IPS DF 6.9 (cell line): ENCODE data around the gene BRS3.
"Not testable (repeated sequence)": the region's sequence is repeated elsewhere in the genome, so short reads cannot be mapped to it uniquely, and the experiment has no call there.

Source experiments
- DNase-seq: peaks from one replicate; pipeline ENCODE4 v3.0.0-alpha.2; 2013; ENCODE audit warnings: low read depth, low spot score
- H3K27ac ChIP-seq: one replicate; pipeline ENCODE4 v1.5.1; 2013; ENCODE audit warnings: low read length, control low read depth
- H3K27me3 ChIP-seq: 2 replicates; pipeline ENCODE4 v1.6.1; 2013; ENCODE audit warnings: mild to moderate bottlenecking, low read length; ENCODE audit not compliant: control insufficient read depth, insufficient read depth
- H3K36me3 ChIP-seq: 2 replicates; pipeline ENCODE4 v1.6.1; 2013; ENCODE audit warnings: low read length; ENCODE audit not compliant: control insufficient read depth, insufficient read depth
- H3K4me1 ChIP-seq: 2 replicates; pipeline ENCODE4 v1.6.1; 2013; ENCODE audit warnings: low read length; ENCODE audit not compliant: control insufficient read depth, insufficient read depth
- H3K4me3 ChIP-seq: 2 replicates; pipeline ENCODE4 v1.5.1; 2013; ENCODE audit warnings: mild to moderate bottlenecking, low read length
- H3K9me3 ChIP-seq: 2 replicates; pipeline ENCODE4 v1.6.1; 2013; ENCODE audit warnings: low read length, inconsistent platforms; ENCODE audit not compliant: control insufficient read depth, insufficient read depth
- WGBS: extraction: QIAGEN DNeasy Blood & Tissue Kit; methylation state at CpG from one replicate; pipeline ENCODE4 v1.1.7; 2013; ENCODE audit warnings: mixed read lengths, missing lambda C conversion rate; ENCODE audit not compliant: insufficient read length, insufficient coverage; 5-methylcytosine and 5-hydroxymethylcytosine counted together

Gene BRS3

GRCh38 chrX:136487647-136488046, at the start of gene BRS3:
BRS3 (plus strand) TSS chrX:136487947; CDS start chrX:136488115, 168 bp downstream.
- Histone ChIP-seq H3K9me3 (no peaks in the 10 kb centered on the region), H3K4me3 (no peak within 1 kb of the TSS), H3K27ac (no peak within 1 kb of the TSS), H3K36me3 (no peaks in the 10 kb centered on the region), H3K4me1 (no peaks in the 10 kb centered on the region), H3K27me3 (no peaks in the 10 kb centered on the region)
- DNase-seq, result no peak
- WGBS, result no CpG with 5 or more reads among the region's 4 CpGs

GRCh38 chrX:136438192-136438591, 49.6 kb upstream of the BRS3 start:
- no peak for DNase-seq
- Histone ChIP-seq H3K4me3 (no peak overlapping the region), H3K27ac (no peak overlapping the region), H3K27me3 (no peaks in the 10 kb centered on the region), H3K9me3 (no peaks in the 10 kb centered on the region), H3K36me3 (no peaks in the 10 kb centered on the region), H3K4me1 (no peaks in the 10 kb centered on the region)
- no CpG with 5 or more reads among the region's 3 CpGs for WGBS

DNA sequence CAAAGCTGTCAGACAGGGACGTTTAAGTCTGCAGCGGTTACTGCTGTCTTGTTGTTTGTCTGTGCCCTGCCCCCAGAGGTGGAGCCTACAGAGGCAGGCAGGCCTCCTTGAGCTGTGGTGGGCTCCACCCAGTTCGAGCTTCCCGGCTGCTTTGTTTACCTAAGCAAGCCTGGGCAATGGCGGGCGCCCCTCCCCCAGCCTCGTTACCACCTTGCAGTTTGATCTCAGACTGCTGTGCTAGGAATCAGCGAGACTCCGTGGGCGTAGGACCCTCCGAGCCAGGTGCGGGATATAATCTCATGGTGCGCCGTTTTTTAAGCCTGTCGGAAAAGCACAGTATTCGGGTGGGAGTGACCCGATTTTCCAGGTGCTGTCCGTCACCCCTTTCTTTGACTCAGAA, 42.1 kb upstream of the BRS3 start:
- H3K4me1 ChIP-seq, H3K27me3 ChIP-seq, H3K36me3 ChIP-seq, H3K27ac ChIP-seq, H3K9me3 ChIP-seq, DNase-seq, H3K4me3 ChIP-seq: not testable (repeated sequence)
- WGBS, result no CpG with 5 or more reads among the region's 18 CpGs

GRCh38 chrX:136446208-136446607, 41.5 kb upstream of the BRS3 start:
- H3K36me3 ChIP-seq, result no peaks in the 10 kb centered on the region
- no peaks in the 10 kb centered on the region for H3K9me3 ChIP-seq
- H3K4me3 ChIP-seq, result no peak overlapping the region
- no peaks in the 10 kb centered on the region for H3K4me1 ChIP-seq
- no CpG with 5 or more reads among the region's 6 CpGs for WGBS
- no peak overlapping the region for H3K27ac ChIP-seq
- H3K27me3 ChIP-seq, result no peaks in the 10 kb centered on the region
- DNase-seq, result no peak

DNA sequence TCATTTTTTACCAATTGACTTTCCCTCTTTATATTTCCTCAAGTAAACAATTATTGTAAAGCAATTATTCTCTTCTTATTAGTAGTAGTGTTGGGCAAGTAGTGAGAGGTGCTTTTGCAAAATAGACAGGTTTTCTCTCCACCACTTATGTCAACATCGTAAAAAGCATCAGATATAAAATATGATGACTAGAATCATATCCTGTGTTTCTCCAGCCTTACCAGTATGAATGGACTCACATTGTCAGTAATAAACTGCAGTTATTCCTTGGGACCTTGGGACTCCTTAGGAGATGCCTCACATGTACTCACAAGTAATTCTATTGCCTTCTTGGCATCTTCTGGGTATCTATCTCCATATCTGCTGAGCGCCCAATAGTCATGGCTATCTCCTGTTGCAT, 40.4 kb upstream of the BRS3 start:
- Histone ChIP-seq H3K9me3 (no peaks in the 10 kb centered on the region), H3K4me3 (no peak overlapping the region), H3K36me3 (no peaks in the 10 kb centered on the region), H3K27ac (no peak overlapping the region), H3K4me1 (no peaks in the 10 kb centered on the region), H3K27me3 (no peaks in the 10 kb centered on the region)
- no peak for DNase-seq
- no CpG with 5 or more reads among the region's 2 CpGs for WGBS

DNA sequence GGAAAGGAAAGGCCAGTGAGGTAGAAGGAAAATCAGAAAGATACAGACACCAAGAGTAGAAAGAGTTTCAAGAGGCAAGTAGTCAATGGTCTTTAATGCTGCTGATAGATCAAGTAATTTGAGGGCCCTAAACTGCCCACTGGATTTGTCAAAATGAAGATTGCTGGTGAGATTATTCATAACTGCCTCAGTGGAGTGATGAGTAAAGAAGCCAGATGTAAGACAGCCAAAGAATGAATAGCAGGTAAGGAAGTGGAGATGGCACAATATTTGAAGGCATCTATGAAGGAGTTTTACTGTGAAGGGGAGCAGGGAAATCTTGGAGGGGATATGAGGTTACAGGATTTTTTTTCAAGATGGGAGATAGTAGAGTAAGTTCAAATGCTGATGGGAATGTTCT, 39.8 kb upstream of the BRS3 start:
- no peak for DNase-seq
- H3K4me3 ChIP-seq, result no peak overlapping the region
- H3K36me3 ChIP-seq, result no peaks in the 10 kb centered on the region
- H3K27me3 ChIP-seq, result no peaks in the 10 kb centered on the region
- H3K4me1 ChIP-seq, result no peaks in the 10 kb centered on the region
- H3K9me3 ChIP-seq, result no peaks in the 10 kb centered on the region
- H3K27ac ChIP-seq, result no peak overlapping the region

- Histone ChIP-seq H3K9me3 (no peaks in the 10 kb centered on the region), H3K36me3 (no peaks in the 10 kb centered on the region), H3K27ac (no peak overlapping the region), H3K4me1 (no peaks in the 10 kb centered on the region), H3K27me3 (no peaks in the 10 kb centered on the region), H3K4me3 (no peak overlapping the region)
- DNase-seq, result no peak
- WGBS, result no CpG with 5 or more reads among the region's 8 CpGs
Observed at GRCh38 chrX:136450050-136450830, 37.5 kb upstream of the BRS3 start.

GRCh38 chrX:136452614-136453013, 35.1 kb upstream of the BRS3 start:
- no peak overlapping the region for H3K27ac ChIP-seq
- no peak for DNase-seq
- WGBS, result no CpG with 5 or more reads among the region's 5 CpGs

GRCh38 chrX:136453114-136453513, 34.6 kb upstream of the BRS3 start:
- no peaks in the 10 kb centered on the region for H3K36me3 ChIP-seq

More at GRCh38 chrX:136452614-136453013, 35.1 kb upstream of the BRS3 start:
- Histone ChIP-seq H3K36me3 (no peaks in the 10 kb centered on the region), H3K4me3 (no peak overlapping the region), H3K4me1 (no peaks in the 10 kb centered on the region), H3K27me3 (no peaks in the 10 kb centered on the region), H3K9me3 (no peaks in the 10 kb centered on the region)

DNA sequence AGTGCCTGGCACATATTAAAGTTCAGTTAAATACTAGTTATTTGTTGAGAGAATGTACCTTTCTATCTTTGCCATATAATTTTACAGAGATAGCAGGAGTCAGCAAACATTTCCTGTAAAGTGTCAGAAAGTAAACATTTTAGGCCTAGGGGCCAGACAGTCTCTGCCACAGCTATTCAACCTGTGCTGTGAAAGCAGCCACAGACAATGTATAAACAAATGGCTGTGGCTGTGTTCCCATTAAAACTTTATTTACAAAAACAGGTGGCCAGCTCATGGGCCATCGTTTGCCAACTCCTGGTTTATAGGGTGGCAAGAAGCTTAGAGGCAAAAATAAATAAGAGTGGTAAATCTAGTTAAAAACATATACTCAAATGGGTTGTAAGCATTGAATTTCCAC, 34.0 kb upstream of the BRS3 start:
- Histone ChIP-seq H3K4me1 (no peaks in the 10 kb centered on the region), H3K9me3 (no peaks in the 10 kb centered on the region), H3K4me3 (no peak overlapping the region), H3K36me3 (no peaks in the 10 kb centered on the region), H3K27ac (no peak overlapping the region), H3K27me3 (no peaks in the 10 kb centered on the region)
- no peak for DNase-seq
- no CpG with 5 or more reads among the region's 1 CpG for WGBS

More at GRCh38 chrX:136453114-136453513, 34.6 kb upstream of the BRS3 start:
- Histone ChIP-seq H3K9me3 (no peaks in the 10 kb centered on the region), H3K4me1 (no peaks in the 10 kb centered on the region), H3K4me3 (no peak overlapping the region), H3K27me3 (no peaks in the 10 kb centered on the region), H3K27ac (no peak overlapping the region)
- DNase-seq, result no peak
- WGBS, result no CpG with 5 or more reads among the region's 1 CpG

GRCh38 chrX:136456133-136456532, 31.6 kb upstream of the BRS3 start:
- Histone ChIP-seq H3K9me3 (no peaks in the 10 kb centered on the region), H3K4me1 (no peaks in the 10 kb centered on the region), H3K27me3 (no peaks in the 10 kb centered on the region), H3K27ac (no peak overlapping the region), H3K4me3 (no peak overlapping the region), H3K36me3 (no peaks in the 10 kb centered on the region)
- no peak for DNase-seq
- WGBS, result no CpG with 5 or more reads among the region's 6 CpGs
